ENCODE data around the gene CLTA.

DNA sequence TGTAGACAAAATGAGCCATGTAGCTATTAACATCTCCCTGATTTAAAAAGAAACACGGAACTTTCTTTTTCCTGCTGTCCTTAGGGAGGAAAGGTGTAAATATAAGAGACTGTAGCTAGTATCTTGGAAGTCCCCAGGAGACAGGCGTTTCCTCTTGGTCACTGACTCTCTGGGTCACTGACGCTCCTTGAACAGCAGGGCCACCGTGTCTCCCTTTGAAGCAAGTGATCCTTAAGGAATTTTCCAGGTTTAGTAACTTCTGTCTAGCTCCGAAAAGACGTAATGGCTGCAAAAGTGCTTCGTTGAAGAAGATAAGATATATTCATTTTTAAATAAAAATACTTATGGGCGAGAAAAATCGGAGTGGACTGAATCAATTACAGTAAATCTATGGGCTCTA is 745 bp upstream of the CLTA start:
- TF ChIP-seq, protein P1, sequence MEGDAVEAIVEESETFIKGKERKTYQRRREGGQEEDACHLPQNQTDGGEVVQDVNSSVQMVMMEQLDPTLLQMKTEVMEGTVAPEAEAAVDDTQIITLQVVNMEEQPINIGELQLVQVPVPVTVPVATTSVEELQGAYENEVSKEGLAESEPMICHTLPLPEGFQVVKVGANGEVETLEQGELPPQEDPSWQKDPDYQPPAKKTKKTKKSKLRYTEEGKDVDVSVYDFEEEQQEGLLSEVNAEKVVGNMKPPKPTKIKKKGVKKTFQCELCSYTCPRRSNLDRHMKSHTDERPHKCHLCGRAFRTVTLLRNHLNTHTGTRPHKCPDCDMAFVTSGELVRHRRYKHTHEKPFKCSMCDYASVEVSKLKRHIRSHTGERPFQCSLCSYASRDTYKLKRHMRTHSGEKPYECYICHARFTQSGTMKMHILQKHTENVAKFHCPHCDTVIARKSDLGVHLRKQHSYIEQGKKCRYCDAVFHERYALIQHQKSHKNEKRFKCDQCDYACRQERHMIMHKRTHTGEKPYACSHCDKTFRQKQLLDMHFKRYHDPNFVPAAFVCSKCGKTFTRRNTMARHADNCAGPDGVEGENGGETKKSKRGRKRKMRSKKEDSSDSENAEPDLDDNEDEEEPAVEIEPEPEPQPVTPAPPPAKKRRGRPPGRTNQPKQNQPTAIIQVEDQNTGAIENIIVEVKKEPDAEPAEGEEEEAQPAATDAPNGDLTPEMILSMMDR (IDR thresholded peaks at IDR 0.05; ENCODE audit: insufficient read depth, low read depth, low read length): no peak
- TF ChIP-seq EZH2 (IDR thresholded peaks at IDR 0.05; ENCODE audit: insufficient read depth, low read length): no peak
